ENCODE results near the gene GLYATL2.

Gene GLYATL2

GRCh38 chr11:58844361-58845005 lies at the start of gene GLYATL2:
Gene GLYATL2 (minus strand): TSS chr11:58844704. CDS start chr11:58839612, 5,092 bp downstream.
- in situ Hi-C loops (cut with HindIII; ENCODE audit: low sequenced_read_pairs): no loop called here

- in situ Hi-C loops (cut with HindIII; ENCODE audit: low sequenced_read_pairs): no loop called here
Observed at GRCh38 chr11:58893899-58894298, 49.4 kb upstream of the GLYATL2 start.

- in situ Hi-C loops (cut with HindIII; ENCODE audit: low sequenced_read_pairs): no loop called here
Observed at GRCh38 chr11:58888579-58888978, 44.1 kb upstream of the GLYATL2 start.

- in situ Hi-C loops (cut with HindIII; ENCODE audit: low sequenced_read_pairs): no loop called here
Observed at GRCh38 chr11:58887452-58887851, 42.9 kb upstream of the GLYATL2 start.

- in situ Hi-C loops (cut with HindIII; ENCODE audit: low sequenced_read_pairs): no loop called here
Observed at GRCh38 chr11:58880625-58881024, 36.1 kb upstream of the GLYATL2 start.

DNA sequence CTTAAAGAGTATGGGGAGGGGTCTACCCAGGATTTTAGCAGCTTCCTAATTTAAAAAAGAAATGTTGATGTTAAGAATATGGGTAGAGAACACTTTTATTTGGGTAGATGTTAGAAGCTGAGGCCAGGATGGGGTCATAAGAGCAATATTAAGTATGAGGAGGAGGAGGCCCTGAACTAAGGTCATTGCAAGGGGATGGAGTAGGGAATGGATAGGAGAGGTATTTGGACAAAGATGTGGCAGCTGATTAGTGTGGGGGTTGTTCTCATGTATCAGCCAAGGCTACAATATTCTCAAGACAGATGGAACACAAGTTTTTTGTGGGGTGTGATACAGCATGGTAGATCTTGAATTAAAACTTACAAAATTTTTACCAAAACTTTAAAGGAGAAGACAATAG lies 35.7 kb upstream of the GLYATL2 start:
- in situ Hi-C loops (cut with HindIII; ENCODE audit: low sequenced_read_pairs): no loop called here

- in situ Hi-C loops (cut with HindIII; ENCODE audit: low sequenced_read_pairs): no loop called here
Observed at GRCh38 chr11:58867556-58867955, 23.1 kb upstream of the GLYATL2 start.

- in situ Hi-C loops (cut with HindIII; ENCODE audit: low sequenced_read_pairs): no loop called here
Observed at GRCh38 chr11:58866788-58867187, 22.3 kb upstream of the GLYATL2 start.

DNA sequence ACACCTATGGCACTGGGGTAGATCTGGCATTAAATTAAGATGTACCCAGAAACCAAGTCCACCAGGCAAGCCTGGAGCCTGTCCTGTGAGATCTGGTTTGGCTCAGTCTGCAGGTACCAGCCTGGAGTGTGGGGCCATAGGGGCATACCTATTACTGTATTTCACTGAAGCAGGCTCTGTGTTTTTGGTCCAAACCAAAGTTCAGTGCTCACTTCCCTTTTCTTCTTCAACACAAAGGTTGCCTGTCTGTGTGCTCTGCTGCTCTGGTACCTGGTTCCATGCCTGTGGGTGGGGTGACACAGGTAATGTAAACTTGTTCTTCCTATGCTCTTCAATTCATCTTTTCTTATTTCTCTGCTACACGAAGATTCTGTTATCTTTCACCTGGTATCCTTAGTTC lies 19.8 kb upstream of the GLYATL2 start:
- in situ Hi-C loops (cut with HindIII; ENCODE audit: low sequenced_read_pairs): no loop called here

- in situ Hi-C loops (cut with HindIII; ENCODE audit: low sequenced_read_pairs): no loop called here
Observed at GRCh38 chr11:58863697-58864096, 19.2 kb upstream of the GLYATL2 start.

- in situ Hi-C loops (cut with HindIII; ENCODE audit: low sequenced_read_pairs): no loop called here
Observed at GRCh38 chr11:58861533-58861932, 17.0 kb upstream of the GLYATL2 start.

DNA sequence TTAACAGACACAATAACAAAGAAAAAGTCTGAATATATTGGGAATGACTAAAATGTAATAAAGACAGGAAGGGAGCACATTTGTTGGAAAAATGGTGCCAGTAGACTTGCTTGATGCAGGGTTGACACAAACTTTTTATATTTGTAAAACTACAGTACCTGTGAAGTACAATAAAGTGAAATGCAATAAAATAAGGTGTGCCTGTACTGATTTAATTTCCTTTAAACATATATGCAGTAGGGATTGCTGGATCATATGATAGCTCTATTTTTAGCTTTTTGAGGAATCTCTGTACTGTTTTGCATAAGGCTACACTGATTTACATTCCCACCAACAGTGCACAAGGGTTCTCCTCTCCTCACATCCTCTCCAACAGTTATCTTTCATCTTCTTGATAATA lies 12.3 kb upstream of the GLYATL2 start:
- in situ Hi-C loops (cut with HindIII; ENCODE audit: low sequenced_read_pairs): loop anchor here (5.0 kb wide), 1 partner anchor 40 kb away; no protein-coding TSS in a partner anchor

DNA sequence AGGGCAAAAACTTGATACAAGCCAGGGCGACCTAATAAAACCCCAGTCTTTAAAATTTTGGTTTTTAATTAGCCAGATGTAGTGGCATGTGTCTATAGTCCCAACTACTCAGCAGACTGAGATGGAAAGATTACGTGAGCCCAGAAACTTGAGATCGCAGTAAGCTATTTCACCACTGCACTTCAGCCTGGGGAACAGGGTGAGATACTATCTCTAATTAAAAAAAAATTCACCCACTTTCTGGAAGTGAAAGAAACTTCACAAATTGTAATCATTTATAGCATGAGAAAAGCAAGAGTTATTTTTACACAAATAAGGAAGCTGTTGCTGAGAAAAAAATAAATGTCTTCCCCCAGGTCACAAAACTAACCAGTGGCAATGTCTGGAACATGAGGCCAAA lies 882 bp upstream of the GLYATL2 start:
- in situ Hi-C loops (cut with HindIII; ENCODE audit: low sequenced_read_pairs): no loop called here

- in situ Hi-C loops (cut with HindIII; ENCODE audit: low sequenced_read_pairs): no loop called here
Observed at GRCh38 chr11:58837707-58838388, 6.7 kb downstream of the GLYATL2 start.

- in situ Hi-C loops (cut with HindIII; ENCODE audit: low sequenced_read_pairs): no loop called here
Observed at GRCh38 chr11:58832056-58832645, 12.4 kb downstream of the GLYATL2 start.

DNA sequence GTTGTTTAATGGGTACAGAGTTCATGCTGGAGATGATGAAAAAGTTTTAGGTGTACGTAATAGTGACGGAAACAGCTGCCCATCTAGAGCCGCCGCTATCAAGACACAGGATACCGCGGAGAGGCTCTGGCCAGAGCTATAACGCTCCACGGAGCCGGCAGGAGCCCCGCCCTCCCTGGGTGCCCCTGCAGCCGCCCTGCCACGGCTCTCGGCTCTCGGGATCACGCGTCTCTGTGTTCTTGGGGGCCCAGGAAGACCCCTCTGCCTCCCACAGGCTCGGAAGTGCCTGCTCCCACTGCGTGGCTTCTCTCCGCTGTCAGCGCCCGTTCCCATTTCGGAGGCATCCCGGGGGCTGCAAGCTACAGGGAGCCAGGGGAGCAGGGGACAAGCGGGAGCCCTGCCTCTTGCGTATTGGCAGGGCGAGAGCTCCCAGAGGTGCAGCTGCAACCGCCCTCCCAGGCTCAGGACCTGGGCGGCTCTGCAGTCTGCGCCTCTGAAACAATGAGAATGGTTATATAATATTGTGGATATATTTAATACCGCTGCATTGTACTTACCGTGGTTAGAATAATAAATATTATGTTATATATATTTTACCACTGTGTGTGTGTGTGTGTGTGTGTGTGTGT lies 13.7 kb downstream of the GLYATL2 start:
- in situ Hi-C loops (cut with HindIII; ENCODE audit: low sequenced_read_pairs): no loop called here

DNA sequence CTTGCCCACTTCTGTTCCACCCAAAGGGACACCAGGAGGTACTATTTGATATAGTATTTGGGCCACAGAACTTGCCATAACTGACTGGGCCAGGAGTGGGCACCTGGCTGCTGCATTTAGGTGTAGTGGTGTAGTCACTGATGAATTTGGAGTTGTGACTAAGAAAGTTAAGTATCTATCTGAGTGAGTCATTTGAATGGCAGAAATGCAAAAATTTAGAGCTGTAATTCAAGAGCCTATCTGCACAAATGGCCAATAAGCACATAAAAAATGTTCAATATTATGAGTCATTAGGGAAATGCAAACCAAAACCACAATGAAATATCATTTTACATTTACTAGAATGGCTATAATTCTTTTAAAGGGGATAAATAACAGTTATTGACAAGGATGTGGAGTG lies 14.7 kb downstream of the GLYATL2 start:
- in situ Hi-C loops (cut with HindIII; ENCODE audit: low sequenced_read_pairs): no loop called here

DNA sequence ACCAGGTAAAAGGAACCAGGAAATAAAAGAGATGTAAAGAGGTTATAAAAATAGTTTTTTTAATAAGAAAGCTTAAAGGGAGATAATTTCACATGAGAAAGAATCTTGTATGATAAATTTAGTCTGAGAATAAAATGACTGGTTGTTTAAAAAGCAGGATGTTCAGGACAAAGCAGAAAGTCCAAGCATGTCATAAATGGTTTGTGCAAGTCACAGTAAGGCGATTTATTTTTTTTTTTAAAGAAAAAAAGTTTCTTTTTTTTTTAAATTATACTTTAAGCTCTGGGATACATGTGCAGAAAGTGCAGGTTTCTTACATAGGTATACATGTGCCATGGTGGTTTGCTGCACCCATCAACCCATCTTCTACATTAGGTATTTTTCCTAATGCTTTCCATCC lies 30.8 kb downstream of the GLYATL2 start:
- in situ Hi-C loops (cut with HindIII; ENCODE audit: low sequenced_read_pairs): no loop called here

- in situ Hi-C loops (cut with HindIII; ENCODE audit: low sequenced_read_pairs): no loop called here
Observed at GRCh38 chr11:58811499-58811898, 33.0 kb downstream of the GLYATL2 start.

- in situ Hi-C loops (cut with HindIII; ENCODE audit: low sequenced_read_pairs): no loop called here
Observed at GRCh38 chr11:58807343-58807742, 37.2 kb downstream of the GLYATL2 start.

GRCh38 chr11:58805065-58805464 lies 39.4 kb downstream of the GLYATL2 start:
- in situ Hi-C loops (cut with HindIII; ENCODE audit: low sequenced_read_pairs): no loop called here

All from endothelial cell of hepatic sinusoid (primary cell).